Lung (tissue), 12 donors: ENCODE data around the gene RIN3. TPM values are rescaled to one million over a fixed set of nuclear protein-coding genes. Genes with fewer than 3 reads are reported as not detected.

Experiments used
- ATAC-seq: fragments of 200-7000 bp; cut with Tn5 transposase; one replicate; pipeline ENCODE4 v1.9.1; 2020; ENCODE audit warnings: moderate number of reproducible peaks; ENCODE audit not compliant: insufficient read depth, low FRiP score
- DNase-seq, 3 donors: peaks; one replicate each; pipeline ENCODE4 v3.0.0-alpha.2; 2013 to 2017
- H3K27ac ChIP-seq, 2 donors: one replicate each; pipeline ENCODE4 v1.5.1; 2013; ENCODE audit warnings: mild to moderate bottlenecking in 2 of 2, moderate library complexity in 2 of 2, control low read depth in 1 of 2, inconsistent platforms in 1 of 2, low read depth in 1 of 2, low read length in 1 of 2
- H3K27me3 ChIP-seq, 3 donors: one replicate each; pipeline ENCODE4 v1.5.1; 2013; ENCODE audit warnings: low read length in 2 of 3; ENCODE audit not compliant: control insufficient read depth in 3 of 3, insufficient read depth in 3 of 3
- H3K36me3 ChIP-seq, 4 donors: one replicate each; pipeline ENCODE4 v1.5.1; 2013; ENCODE audit warnings: low read length in 4 of 4, mild to moderate bottlenecking in 1 of 4, moderate library complexity in 1 of 4; ENCODE audit not compliant: control insufficient read depth in 4 of 4, insufficient read depth in 4 of 4
- H3K4me1 ChIP-seq, 5 donors: one replicate each; pipeline ENCODE4 v1.5.1; 2013; ENCODE audit warnings: low read length in 5 of 5, mild to moderate bottlenecking in 2 of 5, moderate library complexity in 1 of 5; ENCODE audit not compliant: control insufficient read depth in 5 of 5, insufficient read depth in 5 of 5
- H3K4me3 ChIP-seq: one replicate; pipeline ENCODE4 v1.5.1; 2013; ENCODE audit warnings: mild to moderate bottlenecking, control low read depth, moderate library complexity
- H3K9ac ChIP-seq, 2 donors: one replicate each; pipeline ENCODE4 v1.5.1; 2013; ENCODE audit warnings: low read length in 2 of 2, control low read depth in 1 of 2; ENCODE audit not compliant: insufficient read depth in 1 of 2
- H3K9me3 ChIP-seq, 4 donors: one replicate each; pipeline ENCODE4 v1.5.1; 2013; ENCODE audit warnings: low read length in 3 of 4, mild to moderate bottlenecking in 1 of 4, moderate library complexity in 1 of 4; ENCODE audit not compliant: control insufficient read depth in 4 of 4, insufficient read depth in 3 of 4
- CTCF ChIP-seq: IDR thresholded peaks from 2 replicates; pipeline ENCODE4 v1.5.1; 2012; ENCODE audit warnings: mild to moderate bottlenecking; ENCODE audit errors: control extremely low read depth, extremely low read depth
- WGBS, 2 donors: extraction: QIAGEN DNeasy Blood & Tissue Kit; methylation state at CpG; one replicate each; pipeline ENCODE4 v1.1.7; 2013; 5-methylcytosine and 5-hydroxymethylcytosine counted together
- polyA plus RNA-seq, 2 donors: library from polyadenylated mRNA; stranded (reverse); fragments of 200-250 nt; gene quantifications; one replicate each; pipeline ENCODE4 v1.2.1, GENCODE V29; 2013
- total RNA-seq, 2 donors: library from RNA; depleted of rRNA in 1 of 2; stranded (reverse); fragments of >200 nt in 1 of 2; gene quantifications; one replicate each; pipeline ENCODE4 v1.2.1, GENCODE V29; 2014 to 2021
- donor health status: control.
- donor health status: control.
- donor health status: Bipolar disorder and iron deficiency.
- donor health status: healthy.
- donor health status: DM: yes; HTN: yes; CAD: no.

The RIN3 gene
- total and polyA plus RNA-seq, 4 donors, result 19.3 to 55.5 (median 40.2) TPM

- H3K4me1 ChIP-seq, result peaks cover 0 to 4% (median 0%) of the 10 kb centered on the region in 5 donors
- H3K4me3 ChIP-seq, result no peak overlapping the region
- TF ChIP-seq CTCF, result no peak
- DNase-seq (no peak), ATAC-seq (no peak)
- WGBS, 2 donors, result 93 to 94% methylated on average over 15 of the region's 15 CpGs
- H3K27me3 ChIP-seq, result no peaks in the 10 kb centered on the region
- peaks cover 0 to 18% (median 15%) of the 10 kb centered on the region in 4 donors for H3K36me3 ChIP-seq
- no peaks in the 10 kb centered on the region for H3K9me3 ChIP-seq
- H3K9ac ChIP-seq, result no peak overlapping the region
- no peak overlapping the region for H3K27ac ChIP-seq
Observed at GRCh38 chr14:92560106-92560865, 46.7 kb downstream of the RIN3 start.

GRCh38 chr14:92561906-92562479 lies 48.4 kb downstream of the RIN3 start:
- Histone ChIP-seq H3K4me3 (no peak overlapping the region), H3K9ac (no peak overlapping the region), H3K36me3 (peaks cover 0 to 12% (median 10%) of the 10 kb centered on the region in 4 donors), H3K4me1 (peaks cover 0 to 1% (median 0%) of the 10 kb centered on the region in 5 donors), H3K9me3 (peaks cover 0 to 8% (median 3%) of the 10 kb centered on the region in 4 donors), H3K27me3 (no peaks in the 10 kb centered on the region), H3K27ac (no peak overlapping the region)
- DNase-seq (no peak), ATAC-seq (no peak)
- 92 to 96% methylated on average over 6 of the region's 6 CpGs for WGBS, 2 donors
- no peak for TF ChIP-seq CTCF

GRCh38 chr14:92563359-92563758 lies 49.8 kb downstream of the RIN3 start:
- WGBS, 2 donors, result 22 to 56% methylated on average over 1 of the region's 1 CpG
- Histone ChIP-seq H3K27ac (no peak overlapping the region), H3K9me3 (peaks cover 0 to 12% (median 5%) of the 10 kb centered on the region in 4 donors), H3K36me3 (peaks cover 0 to 14% (median 12%) of the 10 kb centered on the region in 4 donors), H3K9ac (no peak overlapping the region), H3K4me3 (no peak overlapping the region), H3K4me1 (peaks cover 0 to 1% (median 0%) of the 10 kb centered on the region in 5 donors), H3K27me3 (no peaks in the 10 kb centered on the region)
- DNase-seq (no peak), ATAC-seq (no peak)
- TF ChIP-seq CTCF, result no peak
